HG02678 (cell line): ENCODE results near the gene PAPPA.

ENCODE experiments used
- ATAC-seq: cut with Tn5 transposase; IDR thresholded peaks from one replicate; pipeline ENCODE4 v1.9.1; 2021; ENCODE audit warnings: mild to moderate bottlenecking, moderate library complexity; ENCODE audit not compliant: unreplicated experiment

PAPPA gene

GRCh38 chr9:116270546-116270945, 117.0 kb downstream of the PAPPA start:
- no peak for ATAC-seq

- ATAC-seq: no peak
Observed at GRCh38 chr9:116271340-116271739, 117.7 kb downstream of the PAPPA start.

GRCh38 chr9:116271991-116272390, 118.4 kb downstream of the PAPPA start:
- no peak for ATAC-seq

- ATAC-seq: no peak
Observed at GRCh38 chr9:116274293-116274692, 120.7 kb downstream of the PAPPA start.

GRCh38 chr9:116275418-116276195, 122.0 kb downstream of the PAPPA start:
- ATAC-seq: no peak

DNA sequence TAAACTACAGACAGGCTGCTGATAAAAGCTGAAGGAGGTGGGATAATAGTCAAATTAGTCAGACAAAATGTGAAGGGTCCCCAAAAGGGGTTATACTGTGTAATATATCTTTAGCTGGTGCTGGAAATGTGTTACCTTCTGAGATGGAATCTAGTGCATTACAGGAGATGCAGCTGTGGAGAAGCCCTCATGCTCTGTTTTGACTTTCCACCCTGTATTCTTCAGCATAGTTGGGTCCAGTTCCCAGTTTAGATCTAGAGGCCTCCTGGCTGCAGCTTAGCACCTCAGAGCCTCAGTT, 122.6 kb downstream of the PAPPA start:
- no peak for ATAC-seq

DNA sequence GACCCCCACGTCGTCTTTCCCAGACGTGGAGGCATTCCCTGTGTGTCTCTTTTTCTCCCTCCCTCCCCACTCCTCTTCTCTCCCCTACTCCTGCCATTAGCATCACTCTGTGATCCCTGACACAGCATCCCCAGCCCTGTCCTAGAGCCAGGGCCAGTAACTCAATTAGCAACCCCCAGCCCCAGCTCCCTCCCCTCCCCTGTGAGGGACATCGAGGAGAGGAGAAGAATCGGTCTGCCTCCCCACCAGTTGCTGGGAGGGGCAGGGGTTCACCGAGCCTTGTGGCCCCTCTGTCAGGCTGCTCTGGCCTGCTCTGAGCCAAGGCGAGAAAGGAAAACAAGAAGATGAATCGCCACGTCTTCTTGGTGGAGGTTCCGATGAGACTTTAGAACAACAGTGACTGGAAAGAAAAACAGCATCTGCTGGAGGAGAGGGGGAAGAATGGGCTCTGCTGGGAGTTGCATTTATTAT, 123.1 kb downstream of the PAPPA start:
- no peak for ATAC-seq

DNA sequence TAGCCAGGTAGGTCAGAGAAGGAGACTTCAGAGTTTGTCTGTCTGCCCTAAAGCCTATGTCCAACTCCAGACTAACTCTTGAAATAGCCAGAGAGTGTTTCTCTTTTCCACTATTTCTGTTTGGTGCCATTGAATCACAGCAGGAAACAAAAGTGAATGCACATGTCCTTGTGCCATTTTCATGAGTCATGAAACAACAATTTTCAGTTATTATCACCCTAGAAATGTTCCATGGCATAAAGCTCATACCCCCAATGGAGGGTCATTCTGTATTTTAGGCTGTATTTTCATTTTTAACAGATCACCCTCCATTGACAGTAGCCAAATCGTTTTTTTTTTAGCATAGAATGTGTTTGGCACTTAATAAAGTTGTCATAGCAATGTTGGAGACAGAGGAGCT, 124.7 kb downstream of the PAPPA start:
- no peak for ATAC-seq

- no peak for ATAC-seq
Observed at GRCh38 chr9:116279230-116279629, 125.6 kb downstream of the PAPPA start.

- ATAC-seq: no peak
Observed at GRCh38 chr9:116280529-116280928, 126.9 kb downstream of the PAPPA start.

GRCh38 chr9:116282597-116282996, 129.0 kb downstream of the PAPPA start:
- ATAC-seq: no peak

DNA sequence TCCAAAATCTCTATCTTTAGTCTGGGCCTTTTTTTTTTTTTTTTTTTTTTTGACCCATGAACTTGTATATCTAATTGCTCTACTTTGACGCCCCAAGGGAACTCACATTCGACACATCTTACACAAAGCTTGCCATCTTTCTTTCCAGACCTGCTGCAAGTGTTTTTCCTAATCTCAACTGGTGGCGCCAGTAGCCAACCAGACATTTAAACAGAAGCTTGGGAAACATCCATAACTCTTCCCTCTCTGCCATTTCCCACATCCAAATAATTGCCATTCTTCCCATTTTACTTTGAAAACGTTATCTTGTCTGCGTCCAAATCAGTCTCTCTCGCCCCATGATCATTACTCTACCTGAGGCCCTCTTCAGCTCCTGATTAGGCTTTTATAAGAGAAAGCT, 130.9 kb downstream of the PAPPA start:
- no peak for ATAC-seq

DNA sequence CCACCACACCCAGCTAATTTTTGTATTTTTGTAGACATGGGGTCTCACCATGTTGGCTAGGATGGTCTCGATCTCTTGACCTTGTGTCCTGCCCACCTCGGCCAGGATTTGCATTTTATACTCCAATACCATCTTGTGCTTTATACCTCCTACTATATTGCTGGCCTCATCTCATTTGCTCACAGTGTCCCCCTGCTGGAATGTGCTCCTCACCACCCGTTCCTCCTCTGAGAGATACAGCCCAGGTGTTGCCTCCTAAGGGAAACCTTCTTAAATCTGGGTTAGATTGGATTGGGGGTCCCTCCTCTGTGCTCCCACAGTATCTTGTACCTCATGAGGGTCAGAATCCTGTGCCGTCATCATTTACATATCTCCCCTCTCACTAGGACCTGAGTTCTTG, 131.7 kb downstream of the PAPPA start:
- no peak for ATAC-seq

DNA sequence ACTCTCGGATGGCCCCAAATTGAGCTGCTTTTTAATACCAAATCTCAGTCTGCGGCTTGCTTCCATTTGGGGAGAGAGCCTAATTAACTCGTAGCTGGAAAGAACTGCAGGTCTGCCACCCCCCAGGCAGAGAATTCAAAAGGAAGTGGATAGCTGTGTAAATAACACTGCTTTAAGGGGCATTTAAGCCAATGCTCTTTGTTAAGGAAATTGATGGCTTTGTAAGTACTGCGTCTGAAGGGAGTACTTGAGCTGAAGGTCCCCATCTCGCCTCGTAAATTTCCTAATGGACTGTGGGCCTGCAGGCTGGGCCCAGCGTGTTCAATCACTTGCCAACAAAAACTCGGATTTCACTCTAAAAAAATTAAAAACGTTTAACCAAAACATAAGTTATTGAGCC, 132.7 kb downstream of the PAPPA start:
- ATAC-seq: no peak

DNA sequence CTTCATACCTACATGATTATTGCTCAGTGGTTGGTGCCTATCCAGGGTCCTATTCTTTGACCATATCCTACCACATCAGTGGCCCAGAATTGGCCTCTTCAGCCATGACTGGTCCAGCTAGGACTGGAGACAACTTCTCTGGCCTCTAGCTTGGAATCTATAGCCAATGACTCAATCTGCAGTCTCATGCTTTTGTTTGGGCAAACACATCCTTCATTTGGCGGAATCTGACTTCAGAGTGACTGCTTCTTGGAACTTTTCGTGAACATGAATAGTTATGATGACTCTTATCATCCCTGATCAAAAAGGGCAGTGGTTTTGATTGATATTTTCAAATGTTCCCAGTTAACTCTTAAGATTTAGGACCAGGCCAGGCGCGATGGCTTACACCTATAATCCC, 134.1 kb downstream of the PAPPA start:
- ATAC-seq: no peak

- ATAC-seq: no peak
Observed at GRCh38 chr9:116288658-116289057, 135.1 kb downstream of the PAPPA start.

- no peak for ATAC-seq
Observed at GRCh38 chr9:116297346-116297745, 143.8 kb downstream of the PAPPA start.

GRCh38 chr9:116298249-116298648, 144.7 kb downstream of the PAPPA start:
- no peak for ATAC-seq

DNA sequence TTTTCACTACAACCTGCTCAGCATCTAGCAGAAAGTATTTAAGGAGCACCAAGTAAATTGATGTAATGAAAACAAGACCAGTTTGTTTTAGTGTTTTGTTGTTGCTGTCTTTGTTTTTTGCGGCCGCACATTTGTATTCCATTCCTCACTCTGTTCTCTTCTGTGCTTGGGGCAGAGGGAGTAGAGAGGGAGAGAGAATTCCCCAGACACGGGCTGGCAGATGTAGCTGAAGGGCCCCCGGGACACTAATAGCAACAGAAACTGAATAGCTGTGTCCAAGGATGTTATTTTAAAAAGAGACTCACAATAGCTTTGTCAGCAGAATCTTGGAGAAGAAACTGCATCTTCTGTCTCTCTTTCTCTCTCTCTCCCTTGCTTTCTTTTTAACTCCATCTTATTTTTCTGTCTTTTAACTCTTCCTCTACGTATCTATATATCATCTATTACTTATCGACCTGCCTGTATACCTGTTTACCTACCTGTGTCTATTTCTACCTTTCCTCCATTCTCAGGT, 145.3 kb downstream of the PAPPA start:
- no peak for ATAC-seq

- ATAC-seq: no peak
Observed at GRCh38 chr9:116300360-116300870, 146.8 kb downstream of the PAPPA start.

GRCh38 chr9:116303270-116303669, 149.7 kb downstream of the PAPPA start:
- no peak for ATAC-seq

DNA sequence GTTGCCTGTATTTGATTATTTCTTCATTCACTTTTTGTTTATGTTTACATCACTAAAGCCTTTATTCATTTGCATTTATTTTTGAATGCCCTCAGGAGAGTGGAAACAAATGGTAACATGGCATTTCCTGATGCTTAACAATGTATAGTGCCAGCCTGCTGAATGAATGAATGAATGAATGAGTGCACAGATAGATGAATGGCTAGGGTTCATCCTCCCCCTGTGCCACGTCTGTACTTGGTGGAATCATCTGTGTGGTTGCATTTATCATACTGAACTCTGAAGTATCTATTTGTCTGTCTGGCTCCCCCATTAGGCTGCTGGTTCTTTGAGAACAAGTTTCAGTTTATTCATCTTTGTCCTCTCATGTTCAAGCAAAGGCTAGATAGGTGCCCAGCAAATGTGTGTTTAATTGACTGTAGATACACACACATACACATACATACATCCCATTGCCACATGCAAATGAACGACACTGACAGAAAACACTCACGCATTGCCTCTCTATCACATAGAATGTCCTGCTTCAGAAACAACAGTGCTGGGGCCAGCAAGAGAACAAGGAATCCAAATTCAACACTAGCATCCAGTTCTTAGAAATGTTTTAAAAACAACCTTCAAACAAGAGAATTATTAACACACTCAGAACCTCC, 150.4 kb downstream of the PAPPA start:
- ATAC-seq: no peak
